ENCODE measurements around the gene SLC9C2.

DNA sequence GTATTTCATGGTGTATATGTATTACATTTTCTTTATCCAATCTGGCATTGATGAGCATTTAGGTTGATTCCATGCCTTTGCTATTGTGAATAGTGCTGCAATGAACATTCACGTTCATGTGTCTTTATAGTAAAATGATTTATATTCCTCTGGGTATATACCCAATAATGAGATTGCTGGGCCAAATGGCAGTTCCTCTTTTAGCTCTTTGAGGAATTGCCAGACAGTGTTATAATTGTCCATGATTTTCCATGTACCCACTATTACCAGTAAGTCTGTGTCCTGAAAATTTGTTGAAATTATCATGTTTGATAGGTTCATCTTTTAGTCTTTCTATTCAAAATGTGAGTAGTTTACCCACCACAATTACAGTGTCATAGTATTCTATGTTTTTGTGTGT is 34.4 kb downstream of the SLC9C2 start:
- TF ChIP-seq, protein P1, sequence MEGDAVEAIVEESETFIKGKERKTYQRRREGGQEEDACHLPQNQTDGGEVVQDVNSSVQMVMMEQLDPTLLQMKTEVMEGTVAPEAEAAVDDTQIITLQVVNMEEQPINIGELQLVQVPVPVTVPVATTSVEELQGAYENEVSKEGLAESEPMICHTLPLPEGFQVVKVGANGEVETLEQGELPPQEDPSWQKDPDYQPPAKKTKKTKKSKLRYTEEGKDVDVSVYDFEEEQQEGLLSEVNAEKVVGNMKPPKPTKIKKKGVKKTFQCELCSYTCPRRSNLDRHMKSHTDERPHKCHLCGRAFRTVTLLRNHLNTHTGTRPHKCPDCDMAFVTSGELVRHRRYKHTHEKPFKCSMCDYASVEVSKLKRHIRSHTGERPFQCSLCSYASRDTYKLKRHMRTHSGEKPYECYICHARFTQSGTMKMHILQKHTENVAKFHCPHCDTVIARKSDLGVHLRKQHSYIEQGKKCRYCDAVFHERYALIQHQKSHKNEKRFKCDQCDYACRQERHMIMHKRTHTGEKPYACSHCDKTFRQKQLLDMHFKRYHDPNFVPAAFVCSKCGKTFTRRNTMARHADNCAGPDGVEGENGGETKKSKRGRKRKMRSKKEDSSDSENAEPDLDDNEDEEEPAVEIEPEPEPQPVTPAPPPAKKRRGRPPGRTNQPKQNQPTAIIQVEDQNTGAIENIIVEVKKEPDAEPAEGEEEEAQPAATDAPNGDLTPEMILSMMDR (IDR thresholded peaks at IDR 0.05) = no peak
- no peak for TF ChIP-seq POLR2A (IDR thresholded peaks at IDR 0.05)

All from Peyer's patch (tissue), 4 donors.